Measurements from ENCODE around the gene NUCKS1.

GRCh38 chr1:205668951-205669340 is 81.0 kb downstream of the NUCKS1 start:
- TF ChIP-seq CTCF (IDR thresholded peaks at IDR 0.05): no peak
- TF ChIP-seq POLR2A (IDR thresholded peaks at IDR 0.05): no peak

All from thyroid gland (tissue), 4 donors.